ENCODE data around the gene ZNF883.

The ZNF883 gene

GRCh38 chr9:112955550-112955949 lies 56.4 kb downstream of the ZNF883 start:
- Mint-ChIP-seq H3K27ac (no peak overlapping the region), H3K9me3 (ENCODE audit: low read depth) (peaks cover 10% of the 10 kb centered on the region), H3K27me3 (peaks cover 11% of the 10 kb centered on the region), H3K4me1 (ENCODE audit: low read depth) (no peaks in the 10 kb centered on the region), H3K4me3 (no peak overlapping the region), H3K36me3 (no peaks in the 10 kb centered on the region)

GRCh38 chr9:112945620-112946208 lies 66.3 kb downstream of the ZNF883 start:
- peaks cover 10% of the 10 kb centered on the region for H3K9me3 Mint-ChIP-seq (ENCODE audit: low read depth)
- peaks cover 26% of the 10 kb centered on the region for H3K27me3 Mint-ChIP-seq
- no peak overlapping the region for H3K4me3 Mint-ChIP-seq
- H3K36me3 Mint-ChIP-seq, result peaks cover 6% of the 10 kb centered on the region
- no peaks in the 10 kb centered on the region for H3K4me1 Mint-ChIP-seq (ENCODE audit: low read depth)
- no peak overlapping the region for H3K27ac Mint-ChIP-seq

- H3K27me3 Mint-ChIP-seq, result peaks cover 15% of the 10 kb centered on the region
- no peak overlapping the region for H3K27ac Mint-ChIP-seq
- H3K4me1 Mint-ChIP-seq (ENCODE audit: low read depth), result no peaks in the 10 kb centered on the region
- no peak overlapping the region for H3K4me3 Mint-ChIP-seq
- H3K36me3 Mint-ChIP-seq, result no peaks in the 10 kb centered on the region
- H3K9me3 Mint-ChIP-seq (ENCODE audit: low read depth), result no peaks in the 10 kb centered on the region
Observed at GRCh38 chr9:112939418-112939817, 72.6 kb downstream of the ZNF883 start.

GRCh38 chr9:112933696-112934095 lies 78.3 kb downstream of the ZNF883 start:
- H3K4me3 Mint-ChIP-seq, result no peak overlapping the region
- H3K9me3 Mint-ChIP-seq (ENCODE audit: low read depth), result no peaks in the 10 kb centered on the region
- H3K27me3 Mint-ChIP-seq, result peaks cover 13% of the 10 kb centered on the region
- no peaks in the 10 kb centered on the region for H3K4me1 Mint-ChIP-seq (ENCODE audit: low read depth)
- H3K27ac Mint-ChIP-seq, result no peak overlapping the region
- H3K36me3 Mint-ChIP-seq, result no peaks in the 10 kb centered on the region

GRCh38 chr9:112925058-112925641 lies 86.8 kb downstream of the ZNF883 start:
- Mint-ChIP-seq H3K4me1 (ENCODE audit: low read depth) (peaks cover 2% of the 10 kb centered on the region), H3K27ac (no peak overlapping the region), H3K9me3 (ENCODE audit: low read depth) (no peaks in the 10 kb centered on the region), H3K36me3 (no peaks in the 10 kb centered on the region), H3K4me3 (no peak overlapping the region), H3K27me3 (peaks cover 15% of the 10 kb centered on the region)

GRCh38 chr9:112921549-112921948 lies 90.4 kb downstream of the ZNF883 start:
- Mint-ChIP-seq H3K27ac (no peak overlapping the region), H3K36me3 (no peaks in the 10 kb centered on the region), H3K9me3 (ENCODE audit: low read depth) (no peaks in the 10 kb centered on the region), H3K4me1 (ENCODE audit: low read depth) (peaks cover 2% of the 10 kb centered on the region), H3K4me3 (no peak overlapping the region), H3K27me3 (peaks cover 7% of the 10 kb centered on the region)

- Mint-ChIP-seq H3K27me3 (peaks cover 2% of the 10 kb centered on the region), H3K27ac (no peak overlapping the region), H3K4me1 (ENCODE audit: low read depth) (no peaks in the 10 kb centered on the region), H3K4me3 (no peak overlapping the region), H3K9me3 (ENCODE audit: low read depth) (no peaks in the 10 kb centered on the region), H3K36me3 (no peaks in the 10 kb centered on the region)
Observed at GRCh38 chr9:112917987-112918362, 94.0 kb downstream of the ZNF883 start.

GRCh38 chr9:112917047-112917986 lies 94.7 kb downstream of the ZNF883 start:
- H3K27me3 Mint-ChIP-seq, result peaks cover 2% of the 10 kb centered on the region
- H3K4me3 Mint-ChIP-seq, result no peak overlapping the region
- no peaks in the 10 kb centered on the region for H3K36me3 Mint-ChIP-seq
- no peaks in the 10 kb centered on the region for H3K4me1 Mint-ChIP-seq (ENCODE audit: low read depth)
- H3K27ac Mint-ChIP-seq, result no peak overlapping the region
- no peaks in the 10 kb centered on the region for H3K9me3 Mint-ChIP-seq (ENCODE audit: low read depth)

- H3K27me3 Mint-ChIP-seq, result peaks cover 2% of the 10 kb centered on the region
Observed at GRCh38 chr9:112914524-112914923, 97.5 kb downstream of the ZNF883 start.

GRCh38 chr9:112913326-112913725 lies 98.7 kb downstream of the ZNF883 start:
- H3K27me3 Mint-ChIP-seq, result peaks cover 5% of the 10 kb centered on the region
- H3K4me3 Mint-ChIP-seq, result no peak overlapping the region
- no peaks in the 10 kb centered on the region for H3K9me3 Mint-ChIP-seq (ENCODE audit: low read depth)
- H3K27ac Mint-ChIP-seq, result no peak overlapping the region
- no peaks in the 10 kb centered on the region for H3K4me1 Mint-ChIP-seq (ENCODE audit: low read depth)
- no peaks in the 10 kb centered on the region for H3K36me3 Mint-ChIP-seq

More at GRCh38 chr9:112914524-112914923, 97.5 kb downstream of the ZNF883 start:
- Mint-ChIP-seq H3K27ac (no peak overlapping the region), H3K4me1 (ENCODE audit: low read depth) (no peaks in the 10 kb centered on the region), H3K9me3 (ENCODE audit: low read depth) (no peaks in the 10 kb centered on the region), H3K4me3 (no peak overlapping the region), H3K36me3 (no peaks in the 10 kb centered on the region)

GRCh38 chr9:112912636-112913035 lies 99.4 kb downstream of the ZNF883 start:
- Mint-ChIP-seq H3K4me1 (ENCODE audit: low read depth) (no peaks in the 10 kb centered on the region), H3K27me3 (peaks cover 5% of the 10 kb centered on the region), H3K9me3 (ENCODE audit: low read depth) (no peaks in the 10 kb centered on the region), H3K4me3 (no peak overlapping the region), H3K27ac (no peak overlapping the region), H3K36me3 (no peaks in the 10 kb centered on the region)

- Mint-ChIP-seq H3K27ac (no peak overlapping the region), H3K4me3 (no peak overlapping the region), H3K4me1 (ENCODE audit: low read depth) (no peaks in the 10 kb centered on the region)
Observed at GRCh38 chr9:112911736-112912135, 100.3 kb downstream of the ZNF883 start.

More at GRCh38 chr9:112911736-112912135, 100.3 kb downstream of the ZNF883 start:
- no peaks in the 10 kb centered on the region for H3K9me3 Mint-ChIP-seq (ENCODE audit: low read depth)
- peaks cover 5% of the 10 kb centered on the region for H3K27me3 Mint-ChIP-seq
- no peaks in the 10 kb centered on the region for H3K36me3 Mint-ChIP-seq

Data from activated naive CD8-positive, alpha-beta T cell (primary cell).